Hematopoietic multipotent progenitor cell (in vitro differentiated cells): Measurements from ENCODE around the gene STAT5B. TPM values are rescaled to one million over a fixed set of nuclear protein-coding genes. Genes with fewer than 3 reads are reported as not detected.

Experiments used
- DNase-seq, 3 donors: peaks; one replicate each; pipeline ENCODE4 v3.0.0-alpha.2; 2011 to 2015; ENCODE audit warnings: low read depth in 2 of 3, low spot score in 2 of 3
- total RNA-seq: library from RNA; depleted of rRNA; stranded (reverse); fragments of >200 nt; gene quantifications from one replicate; pipeline ENCODE4 v1.2.3, GENCODE V29; 2012

STAT5B gene
- total RNA-seq, 1 donor, result 135 TPM

- DNase-seq, result no peak
Measured at GRCh38 chr17:42159796-42160530, 116.2 kb downstream of the STAT5B start.

- DNase-seq, result no peak
Measured at GRCh38 chr17:42155614-42156045, 120.6 kb downstream of the STAT5B start.

- peak in 2 of 3 donors; percentile 33 to 53 for DNase-seq
Measured at GRCh38 chr17:42153919-42154742, 122.1 kb downstream of the STAT5B start.

Other genes with a start within 250 kb of the STAT5B start
- 12.9 TPM for gene C17orf113, start 225.8 kb downstream of the STAT5B start, total RNA-seq
- gene ZNF385C, start 177.9 kb downstream of the STAT5B start, total RNA-seq, result 1.9 TPM
- 47.4 TPM for gene DHX58, start 163.7 kb downstream of the STAT5B start, total RNA-seq
- gene KAT2A, start 155.0 kb downstream of the STAT5B start, total RNA-seq, result 24.8 TPM
- not detected for gene HSPB9, start 153.6 kb downstream of the STAT5B start, total RNA-seq
- 98.6 TPM for gene RAB5C, start 121.4 kb downstream of the STAT5B start, total RNA-seq
- 0.27 TPM for gene KCNH4, start 95.2 kb downstream of the STAT5B start, total RNA-seq
- gene HCRT, start 90.9 kb downstream of the STAT5B start, total RNA-seq, result not detected
- gene GHDC, start 81.9 kb downstream of the STAT5B start, total RNA-seq, result 52.5 TPM
- gene STAT5A, start 12.1 kb upstream of the STAT5B start, total RNA-seq, result 603 TPM
- gene STAT3, start 112.1 kb upstream of the STAT5B start, total RNA-seq, result 137 TPM
- 95.1 TPM for gene CAVIN1, start 146.9 kb upstream of the STAT5B start, total RNA-seq
- gene ATP6V0A1, start 182.5 kb upstream of the STAT5B start, total RNA-seq, result 67.6 TPM